ENCODE results near the gene EBLN2.
"Not testable (repeated sequence)": the region's sequence is repeated elsewhere in the genome, so short reads cannot be mapped to it uniquely, and the experiment has no call there.

EBLN2 gene

GRCh38 chr3:73066243-73066642 is 4.8 kb downstream of the EBLN2 start:
- DNase-seq = not testable (repeated sequence)

GRCh38 chr3:73068419-73068818 is 7.0 kb downstream of the EBLN2 start:
- no peak for DNase-seq

GRCh38 chr3:73069187-73069586 is 7.7 kb downstream of the EBLN2 start:
- no peak for DNase-seq

GRCh38 chr3:73069775-73070444 is 8.5 kb downstream of the EBLN2 start:
- no peak for DNase-seq

- DNase-seq = no peak
These were observed 9.5 kb downstream of the EBLN2 start for GRCh38 chr3:73070675-73071575.

- no peak for DNase-seq
These were observed 10.5 kb downstream of the EBLN2 start for GRCh38 chr3:73071952-73072351.

- DNase-seq = no peak
These were observed 11.2 kb downstream of the EBLN2 start for GRCh38 chr3:73072634-73073033.

GRCh38 chr3:73073091-73073707 is 11.7 kb downstream of the EBLN2 start:
- no peak for DNase-seq

- DNase-seq = no peak
These were observed 13.3 kb downstream of the EBLN2 start for GRCh38 chr3:73074781-73075180.

GRCh38 chr3:73080216-73080966 is 18.9 kb downstream of the EBLN2 start:
- no peak for DNase-seq

- DNase-seq = no peak
These were observed 19.7 kb downstream of the EBLN2 start for GRCh38 chr3:73081140-73081539.

GRCh38 chr3:73084170-73084569 is 22.7 kb downstream of the EBLN2 start:
- no peak for DNase-seq

GRCh38 chr3:73086071-73086494 is 24.6 kb downstream of the EBLN2 start:
- DNase-seq = peak; percentile 56

GRCh38 chr3:73094129-73094528 is 32.7 kb downstream of the EBLN2 start:
- no peak for DNase-seq

- no peak for DNase-seq
These were observed 33.5 kb downstream of the EBLN2 start for GRCh38 chr3:73094951-73095350.

- DNase-seq = no peak
These were observed 34.7 kb downstream of the EBLN2 start for GRCh38 chr3:73096169-73096568.

GRCh38 chr3:73098026-73098425 is 36.6 kb downstream of the EBLN2 start:
- no peak for DNase-seq

- DNase-seq = no peak
These were observed 37.4 kb downstream of the EBLN2 start for GRCh38 chr3:73098873-73099272.

- peak; percentile 53 for DNase-seq
These were observed 39.5 kb downstream of the EBLN2 start for GRCh38 chr3:73100741-73101559.

- no peak for DNase-seq
These were observed 40.4 kb downstream of the EBLN2 start for GRCh38 chr3:73101881-73102280.

GRCh38 chr3:73107215-73107614 is 45.8 kb downstream of the EBLN2 start:
- no peak for DNase-seq

GRCh38 chr3:73107676-73108187 is 46.3 kb downstream of the EBLN2 start:
- no peak for DNase-seq

Measured in T1000 (cell line).